Measurements from ENCODE around the gene CADM1. TPM values are rescaled to one million over a fixed set of nuclear protein-coding genes. Genes with fewer than 3 reads are reported as not detected.

Gene CADM1
- polyA plus RNA-seq, 1 donor (not counting 4 experiments of a cell fraction or from before 2014, with no cell fraction given) = 9.5 TPM

GRCh38 chr11:115161876-115162275, 342.3 kb downstream of the CADM1 start:
- H2AFZ ChIP-seq (ENCODE audit: control insufficient read depth, low read length) = no peak overlapping the region
- no peaks in the 10 kb centered on the region for H3K9me1 ChIP-seq (ENCODE audit: control insufficient read depth, extremely low read depth, insufficient read depth, low read length)
- H3K4me2 ChIP-seq (ENCODE audit: control insufficient read depth, extremely low read depth, insufficient read depth, low read depth, low read length) = no peak overlapping the region
- H3K27me3 ChIP-seq (ENCODE audit: control insufficient read depth, extremely low read depth, insufficient read depth, low read length) = no peaks in the 10 kb centered on the region
- no peaks in the 10 kb centered on the region for H3K9me3 ChIP-seq (ENCODE audit: control insufficient read depth, low read depth, low read length)
- no peak overlapping the region for H3K4me3 ChIP-seq (ENCODE audit: control insufficient read depth in 2 of 3, extremely low read depth in 1 of 3, insufficient read depth in 2 of 3, low read depth in 1 of 3, low read length in 3 of 3)
- no peak for TF ChIP-seq CTCF (optimal IDR thresholded peaks at IDR 0.05 in 1 of 3, IDR thresholded peaks at IDR 0.05 in 1 of 3, conservative IDR thresholded peaks at IDR 0.05 in 1 of 3; ENCODE audit: extremely low read depth in 1 of 3, insufficient read depth in 2 of 3, low read length in 3 of 3)
- no peak for TF ChIP-seq EZH2 (IDR thresholded peaks at IDR 0.05; ENCODE audit: low read length)
- H3K36me3 ChIP-seq (ENCODE audit: control insufficient read depth in 2 of 2, extremely low read depth in 1 of 2, insufficient read depth in 2 of 2, low read length in 2 of 2) = no peaks in the 10 kb centered on the region
- FAIRE-seq (no peak), DNase-seq (ENCODE audit: low read depth, low spot score) (no peak)
- H3K9ac ChIP-seq (ENCODE audit: control insufficient read depth, extremely low read depth, insufficient read depth, low read length) = no peak overlapping the region
- no peaks in the 10 kb centered on the region for H4K20me1 ChIP-seq (ENCODE audit: control insufficient read depth, extremely low read depth, insufficient read depth, low read length)
- no peaks in the 10 kb centered on the region for H3K79me2 ChIP-seq (ENCODE audit: control insufficient read depth, insufficient read depth, low read length)
- dilution Hi-C loops (cut with MboI; ENCODE audit: extremely low pct_ligation_motif_present, low sequenced_read_pairs) = no loop called here
- peaks cover 13% of the 10 kb centered on the region for H3K4me1 ChIP-seq (ENCODE audit: control insufficient read depth, extremely low read depth, insufficient read depth, low read length)
- no peak overlapping the region for H3K27ac ChIP-seq (ENCODE audit: control insufficient read depth, insufficient read depth, low read length)

- no peak for DNase-seq (ENCODE audit: low read depth, low spot score)
- no peak overlapping the region for H3K4me2 ChIP-seq (ENCODE audit: control insufficient read depth, extremely low read depth, insufficient read depth, low read depth, low read length)
- H3K9me1 ChIP-seq (ENCODE audit: control insufficient read depth, extremely low read depth, insufficient read depth, low read length) = no peaks in the 10 kb centered on the region
- no peak overlapping the region for H3K27ac ChIP-seq (ENCODE audit: control insufficient read depth, insufficient read depth, low read length)
- no peak for TF ChIP-seq CTCF (optimal IDR thresholded peaks at IDR 0.05 in 1 of 3, IDR thresholded peaks at IDR 0.05 in 1 of 3, conservative IDR thresholded peaks at IDR 0.05 in 1 of 3; ENCODE audit: extremely low read depth in 1 of 3, insufficient read depth in 2 of 3, low read length in 3 of 3)
- H3K4me3 ChIP-seq (ENCODE audit: control insufficient read depth in 2 of 3, extremely low read depth in 1 of 3, insufficient read depth in 2 of 3, low read depth in 1 of 3, low read length in 3 of 3) = no peak overlapping the region
- H3K27me3 ChIP-seq (ENCODE audit: control insufficient read depth, extremely low read depth, insufficient read depth, low read length) = no peaks in the 10 kb centered on the region
- dilution Hi-C loops (cut with MboI; ENCODE audit: extremely low pct_ligation_motif_present, low sequenced_read_pairs) = no loop called here
- H3K36me3 ChIP-seq (ENCODE audit: control insufficient read depth in 2 of 2, extremely low read depth in 1 of 2, insufficient read depth in 2 of 2, low read length in 2 of 2) = no peaks in the 10 kb centered on the region
- no peak overlapping the region for H3K9ac ChIP-seq (ENCODE audit: control insufficient read depth, extremely low read depth, insufficient read depth, low read length)
- H4K20me1 ChIP-seq (ENCODE audit: control insufficient read depth, extremely low read depth, insufficient read depth, low read length) = no peaks in the 10 kb centered on the region
- H2AFZ ChIP-seq (ENCODE audit: control insufficient read depth, low read length) = no peak overlapping the region
- no peaks in the 10 kb centered on the region for H3K9me3 ChIP-seq (ENCODE audit: control insufficient read depth, low read depth, low read length)
- FAIRE-seq = no peak
- H3K79me2 ChIP-seq (ENCODE audit: control insufficient read depth, insufficient read depth, low read length) = no peaks in the 10 kb centered on the region
- H3K4me1 ChIP-seq (ENCODE audit: control insufficient read depth, extremely low read depth, insufficient read depth, low read length) = peaks cover 13% of the 10 kb centered on the region
These were observed 345.0 kb downstream of the CADM1 start for GRCh38 chr11:115159207-115159606.

Measured in keratinocyte (primary cell).